Hepatocyte (in vitro differentiated cells): ENCODE results near the gene CYSTM1.

Experiments
- CTCF ChIP-seq: fragments of 200-600 bp; sonication (generic); IDR thresholded peaks from 2 replicates; pipeline ENCODE4 v1.5.1; 2016; ENCODE audit warnings: antibody characterized with exemption, mild to moderate bottlenecking; ENCODE audit not compliant: poor library complexity
- EZH2phosphoT487 ChIP-seq: fragments of 200-600 bp; sonication (generic); IDR thresholded peaks from one replicate; pipeline ENCODE4 v1.6.1; 2018; ENCODE audit warnings: antibody characterized with exemption, mild to moderate bottlenecking, low read depth, moderate library complexity; ENCODE audit not compliant: unreplicated experiment, severe bottlenecking

- TF ChIP-seq CTCF, result no peak
- TF ChIP-seq EZH2phosphoT487, result no peak
These were observed 83.0 kb downstream of the CYSTM1 start for GRCh38 chr5:140258016-140258415.
